GM21360 (cell line): ENCODE data around the gene SMIM12.
"Not testable (repeated sequence)": the region's sequence is repeated elsewhere in the genome, so short reads cannot be mapped to it uniquely, and the experiment has no call there.

Experiments
- ATAC-seq: cut with Tn5 transposase; IDR thresholded peaks from one replicate; pipeline ENCODE4 v1.9.1; 2021; ENCODE audit warnings: mild to moderate bottlenecking, moderate library complexity; ENCODE audit not compliant: unreplicated experiment

The SMIM12 gene

GRCh38 chr1:34845131-34845901 lies 14.2 kb downstream of the SMIM12 start:
- no peak for ATAC-seq

GRCh38 chr1:34844252-34844634 lies 15.3 kb downstream of the SMIM12 start:
- ATAC-seq: no peak

GRCh38 chr1:34843392-34844251 lies 15.9 kb downstream of the SMIM12 start:
- ATAC-seq: no peak

GRCh38 chr1:34842952-34843371 lies 16.6 kb downstream of the SMIM12 start:
- no peak for ATAC-seq

GRCh38 chr1:34842073-34842472 lies 17.5 kb downstream of the SMIM12 start:
- no peak for ATAC-seq

GRCh38 chr1:34840426-34840825 lies 19.1 kb downstream of the SMIM12 start:
- ATAC-seq: no peak

GRCh38 chr1:34839526-34840305 lies 19.8 kb downstream of the SMIM12 start:
- no peak for ATAC-seq

- no peak for ATAC-seq
These were observed 25.8 kb downstream of the SMIM12 start for GRCh38 chr1:34833711-34834110.

GRCh38 chr1:34831721-34832246 lies 27.8 kb downstream of the SMIM12 start:
- ATAC-seq: no peak

- no peak for ATAC-seq
These were observed 30.3 kb downstream of the SMIM12 start for GRCh38 chr1:34829250-34829649.

GRCh38 chr1:34828611-34829010 lies 30.9 kb downstream of the SMIM12 start:
- no peak for ATAC-seq

GRCh38 chr1:34827341-34827941 lies 32.1 kb downstream of the SMIM12 start:
- no peak for ATAC-seq

GRCh38 chr1:34825455-34826091 lies 34.0 kb downstream of the SMIM12 start:
- no peak for ATAC-seq

- ATAC-seq: no peak
These were observed 34.6 kb downstream of the SMIM12 start for GRCh38 chr1:34824817-34825454.

- ATAC-seq: no peak
These were observed 37.3 kb downstream of the SMIM12 start for GRCh38 chr1:34822202-34822601.

- ATAC-seq: not testable (repeated sequence)
These were observed 40.7 kb downstream of the SMIM12 start for GRCh38 chr1:34818862-34819261.

- no peak for ATAC-seq
These were observed 42.8 kb downstream of the SMIM12 start for GRCh38 chr1:34816778-34817177.

GRCh38 chr1:34816332-34816731 lies 43.2 kb downstream of the SMIM12 start:
- no peak for ATAC-seq

GRCh38 chr1:34810781-34811180 lies 48.8 kb downstream of the SMIM12 start:
- not testable (repeated sequence) for ATAC-seq
